ENCODE measurements around the gene LIPG. TPM values are rescaled to one million over a fixed set of nuclear protein-coding genes. Genes with fewer than 3 reads are reported as not detected.

Gene LIPG
- total RNA-seq, 1 experiment from 2014 or later = 6.8 TPM

GRCh38 chr18:49628119-49628518 lies 66.3 kb downstream of the LIPG start (continued):
- TF ChIP-seq AR (CRISPR knock-in tag; IDR thresholded peaks at IDR 0.05) (no peak), NR1H2 (CRISPR knock-in tag; IDR thresholded peaks at IDR 0.05) (no peak), FOXJ3 (CRISPR knock-in tag; IDR thresholded peaks at IDR 0.05; ENCODE audit: borderline replicate concordance) (no peak), NR2C2 (CRISPR knock-in tag; IDR thresholded peaks at IDR 0.05) (no peak), GTF2I (CRISPR knock-in tag; conservative IDR thresholded peaks at IDR 0.05) (no peak), RORB (CRISPR knock-in tag; IDR thresholded peaks at IDR 0.05) (no peak), JAZF1 (CRISPR knock-in tag; IDR thresholded peaks at IDR 0.05) (no peak), SP1 (CRISPR knock-in tag; conservative IDR thresholded peaks at IDR 0.05) (no peak)

- no peak overlapping the region for H3K4me3 Mint-ChIP-seq
- H3K36me3 Mint-ChIP-seq = no peaks in the 10 kb centered on the region
- no peak overlapping the region for H3K27ac Mint-ChIP-seq
- DNase-seq (ENCODE audit: low spot score) (peak; percentile 33), ATAC-seq (peak; percentile 79)
- peaks cover 15% of the 10 kb centered on the region for H3K4me1 Mint-ChIP-seq
- no peaks in the 10 kb centered on the region for H3K9me3 Mint-ChIP-seq
- ChIA-PET POLR2A (no interaction called here), CTCF (interaction anchor here (0.6 to 1.7 kb wide), 7 partner anchors 9 to 56 kb away, joined by 3 to 9 read pairs (median 3); no protein-coding TSS in a partner anchor)
- H3K27me3 Mint-ChIP-seq (ENCODE audit: low read depth) = no peaks in the 10 kb centered on the region
- no peak for TF ChIP-seq CREM (CRISPR knock-in tag; IDR thresholded peaks at IDR 0.05)
- TF ChIP-seq CBFB (CRISPR knock-in tag; IDR thresholded peaks at IDR 0.05; ENCODE audit: low read depth) = peak; percentile 17; the same call in 1 of the 2 replicates
Observed at GRCh38 chr18:49628881-49629795, 67.3 kb downstream of the LIPG start.

- no peaks in the 10 kb centered on the region for H3K27me3 Mint-ChIP-seq (ENCODE audit: low read depth)
- ChIA-PET POLR2A (no interaction called here), CTCF (interaction anchor here (0.5 kb wide), 1 partner anchor 78 kb away, joined by 3 read pairs; no protein-coding TSS in a partner anchor)
- no peaks in the 10 kb centered on the region for H3K9me3 Mint-ChIP-seq
- TF ChIP-seq SP1 (CRISPR knock-in tag; conservative IDR thresholded peaks at IDR 0.05) = no peak
- TF ChIP-seq ZNF512 (CRISPR knock-in tag; IDR thresholded peaks at IDR 0.05; ENCODE audit: borderline replicate concordance) = no peak
- TF ChIP-seq CTCF (IDR thresholded peaks at IDR 0.05) = no peak
- no peak for TF ChIP-seq RORB (CRISPR knock-in tag; IDR thresholded peaks at IDR 0.05)
- peak; percentile 90 for TF ChIP-seq GABPB1 (CRISPR knock-in tag; IDR thresholded peaks at IDR 0.05)
- H3K4me1 Mint-ChIP-seq = peaks cover 15% of the 10 kb centered on the region
- H3K36me3 Mint-ChIP-seq = no peaks in the 10 kb centered on the region
- H3K27ac Mint-ChIP-seq = no peak overlapping the region
- ATAC-seq (no peak), DNase-seq (ENCODE audit: low spot score) (no peak)
- no peak overlapping the region for H3K4me3 Mint-ChIP-seq
Observed at GRCh38 chr18:49630246-49630699, 68.4 kb downstream of the LIPG start.
